Astrocyte (in vitro differentiated cells and primary cell): Measurements from ENCODE around the gene ABCC3. TPM values are rescaled to one million over a fixed set of nuclear protein-coding genes. Genes with fewer than 3 reads are reported as not detected.

Source experiments
- DNase-seq: peaks from one replicate; pipeline ENCODE4 v3.0.0-alpha.2; 2010; ENCODE audit warnings: low read depth
- FAIRE-seq: peaks from 2 replicates; lab custom pipeline; 2011; peaks lifted over from hg19 to GRCh38; lab: Jason Lieb, UNC
- H2AFZ ChIP-seq: 2 replicates; pipeline ENCODE4 v1.6.0; 2012; ENCODE audit warnings: low read depth, low read length, inconsistent platforms
- H3K27ac ChIP-seq: 2 replicates; pipeline ENCODE4 v1.5.1; 2011; ENCODE audit warnings: low read depth, low read length, inconsistent platforms
- H3K27me3 ChIP-seq: 2 replicates; pipeline ENCODE4 v1.6.0; 2011; ENCODE audit warnings: low read length, inconsistent platforms; ENCODE audit not compliant: insufficient read depth
- H3K36me3 ChIP-seq: 2 replicates; pipeline ENCODE4 v1.5.1; 2011; ENCODE audit warnings: low read length, inconsistent platforms; ENCODE audit not compliant: insufficient read depth
- H3K4me1 ChIP-seq: 2 replicates; pipeline ENCODE4 v1.5.1; 2011; ENCODE audit warnings: low read length, inconsistent platforms; ENCODE audit not compliant: insufficient read depth
- H3K4me2 ChIP-seq: 2 replicates; pipeline ENCODE4 v1.6.0; 2012; ENCODE audit warnings: low read length, inconsistent platforms
- H3K4me3 ChIP-seq: 2 replicates; pipeline ENCODE4 v1.5.1; 2011; ENCODE audit warnings: low read depth, mild to moderate bottlenecking, low read length, inconsistent platforms; ENCODE audit not compliant: insufficient read depth
- H3K79me2 ChIP-seq: 2 replicates; pipeline ENCODE4 v1.6.0; 2012; ENCODE audit warnings: mild to moderate bottlenecking, low read length, inconsistent platforms; ENCODE audit not compliant: insufficient read depth
- H3K9ac ChIP-seq: 2 replicates; pipeline ENCODE4 v1.6.0; 2012; ENCODE audit warnings: mild to moderate bottlenecking, low read length, inconsistent platforms
- H3K9me3 ChIP-seq: 2 replicates; pipeline ENCODE4 v1.5.1; 2012; ENCODE audit warnings: low read depth, mild to moderate bottlenecking, low read length, inconsistent platforms; ENCODE audit not compliant: insufficient read depth
- H4K20me1 ChIP-seq: 2 replicates; pipeline ENCODE4 v1.6.0; 2012; ENCODE audit warnings: low read length, inconsistent platforms; ENCODE audit not compliant: insufficient read depth
- H3K27ac Mint-ChIP-seq: one replicate; pipeline ENCODE4 v1.8.0; 2021; ENCODE audit warnings: mild to moderate bottlenecking, mixed read lengths; ENCODE audit not compliant: unreplicated experiment
- H3K27me3 Mint-ChIP-seq: one replicate; pipeline ENCODE4 v1.8.0; 2021; ENCODE audit warnings: low read depth, mixed read lengths; ENCODE audit not compliant: unreplicated experiment
- H3K36me3 Mint-ChIP-seq: one replicate; pipeline ENCODE4 v1.8.0; 2021; ENCODE audit warnings: low read depth, mixed read lengths; ENCODE audit not compliant: unreplicated experiment
- H3K4me1 Mint-ChIP-seq: one replicate; pipeline ENCODE4 v1.8.0; 2021; ENCODE audit warnings: low read depth, mixed read lengths; ENCODE audit not compliant: unreplicated experiment
- H3K4me3 Mint-ChIP-seq: one replicate; pipeline ENCODE4 v1.8.0; 2021; ENCODE audit warnings: mild to moderate bottlenecking, moderate library complexity, mixed read lengths; ENCODE audit not compliant: unreplicated experiment
- H3K9me3 Mint-ChIP-seq: one replicate; pipeline ENCODE4 v1.8.0; 2021; ENCODE audit warnings: mild to moderate bottlenecking, mixed read lengths; ENCODE audit not compliant: unreplicated experiment
- EZH2 ChIP-seq: IDR thresholded peaks from 2 replicates; pipeline ENCODE4 v1.6.1; 2012; ENCODE audit warnings: mild to moderate bottlenecking, low read length, inconsistent platforms; ENCODE audit not compliant: insufficient read depth
- total RNA-seq: library from RNA; stranded (reverse); gene quantifications from 2 replicates; pipeline ENCODE4 v1.2.1, GENCODE V29; 2021
- TF ChIP-seq, protein P1 (sequence below): IDR thresholded peaks from 2 replicates; pipeline ENCODE4 v1.5.1; 2011; ENCODE audit warnings: low read depth, mild to moderate bottlenecking, inconsistent platforms, low read length, moderate library complexity; ENCODE audit not compliant: insufficient read depth

Gene ABCC3
- total RNA-seq, 1 donor from 2014 or later = 0.41 TPM

DNA sequence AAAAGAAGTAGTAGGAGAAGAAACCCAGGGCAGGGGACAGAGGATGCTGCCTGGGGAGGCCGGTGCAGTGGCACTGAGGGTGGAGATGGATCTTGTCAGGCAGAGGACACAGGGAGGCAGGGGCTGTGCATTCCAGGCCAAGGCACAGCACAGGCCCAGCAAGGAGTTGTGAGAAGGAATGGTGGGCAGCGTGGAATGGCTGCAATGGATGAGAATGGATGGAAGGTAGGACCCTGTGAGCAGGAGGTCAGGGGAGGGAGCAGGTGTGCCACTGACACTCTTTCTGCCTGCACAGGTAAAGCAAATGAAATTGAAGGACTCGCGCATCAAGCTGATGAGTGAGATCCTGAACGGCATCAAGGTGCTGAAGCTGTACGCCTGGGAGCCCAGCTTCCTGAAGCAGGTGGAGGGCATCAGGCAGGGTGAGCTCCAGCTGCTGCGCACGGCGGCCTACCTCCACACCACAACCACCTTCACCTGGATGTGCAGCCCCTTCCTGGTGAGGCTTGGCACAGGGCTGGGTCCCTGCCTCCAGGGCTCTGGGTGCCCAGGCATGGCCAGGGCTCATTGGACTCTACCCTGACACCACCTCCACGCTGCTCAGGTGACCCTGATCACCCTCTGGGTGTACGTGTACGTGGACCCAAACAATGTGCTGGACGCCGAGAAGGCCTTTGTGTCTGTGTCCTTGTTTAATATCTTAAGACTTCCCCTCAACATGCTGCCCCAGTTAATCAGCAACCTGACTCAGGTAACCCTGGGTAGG, 32.8 kb downstream of the ABCC3 start:
- Histone ChIP-seq H3K79me2 (no peaks in the 10 kb centered on the region), H3K27me3 (no peaks in the 10 kb centered on the region), H2AFZ (no peak overlapping the region), H3K9ac (no peak overlapping the region), H3K4me3 (no peak overlapping the region), H3K4me1 (peaks cover 15% of the 10 kb centered on the region), H3K4me2 (peak overlapping the region; percentile 71), H3K27ac (no peak overlapping the region), H3K36me3 (no peaks in the 10 kb centered on the region), H3K9me3 (no peaks in the 10 kb centered on the region), H4K20me1 (no peaks in the 10 kb centered on the region)
- Mint-ChIP-seq H3K36me3 (peaks cover 5% of the 10 kb centered on the region), H3K4me3 (peak overlapping the region; percentile 50), H3K4me1 (peaks cover 16% of the 10 kb centered on the region), H3K9me3 (peaks cover 3% of the 10 kb centered on the region), H3K27ac (no peak overlapping the region), H3K27me3 (peaks cover 7% of the 10 kb centered on the region)
- TF ChIP-seq, protein P1, sequence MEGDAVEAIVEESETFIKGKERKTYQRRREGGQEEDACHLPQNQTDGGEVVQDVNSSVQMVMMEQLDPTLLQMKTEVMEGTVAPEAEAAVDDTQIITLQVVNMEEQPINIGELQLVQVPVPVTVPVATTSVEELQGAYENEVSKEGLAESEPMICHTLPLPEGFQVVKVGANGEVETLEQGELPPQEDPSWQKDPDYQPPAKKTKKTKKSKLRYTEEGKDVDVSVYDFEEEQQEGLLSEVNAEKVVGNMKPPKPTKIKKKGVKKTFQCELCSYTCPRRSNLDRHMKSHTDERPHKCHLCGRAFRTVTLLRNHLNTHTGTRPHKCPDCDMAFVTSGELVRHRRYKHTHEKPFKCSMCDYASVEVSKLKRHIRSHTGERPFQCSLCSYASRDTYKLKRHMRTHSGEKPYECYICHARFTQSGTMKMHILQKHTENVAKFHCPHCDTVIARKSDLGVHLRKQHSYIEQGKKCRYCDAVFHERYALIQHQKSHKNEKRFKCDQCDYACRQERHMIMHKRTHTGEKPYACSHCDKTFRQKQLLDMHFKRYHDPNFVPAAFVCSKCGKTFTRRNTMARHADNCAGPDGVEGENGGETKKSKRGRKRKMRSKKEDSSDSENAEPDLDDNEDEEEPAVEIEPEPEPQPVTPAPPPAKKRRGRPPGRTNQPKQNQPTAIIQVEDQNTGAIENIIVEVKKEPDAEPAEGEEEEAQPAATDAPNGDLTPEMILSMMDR = no peak
- FAIRE-seq (no peak), DNase-seq (no peak)

- peaks cover 15% of the 10 kb centered on the region for H3K4me1 ChIP-seq
- H3K79me2 ChIP-seq = no peaks in the 10 kb centered on the region
- H3K4me3 Mint-ChIP-seq = peak overlapping the region; percentile 50
- peak overlapping the region; percentile 36 for H3K9ac ChIP-seq
- peak overlapping the region; percentile 87 for H3K27ac Mint-ChIP-seq
- no peaks in the 10 kb centered on the region for H3K9me3 ChIP-seq
- H3K4me2 ChIP-seq = peak overlapping the region; percentile 71
- H3K36me3 Mint-ChIP-seq = peaks cover under 1% of the 10 kb centered on the region
- peak; percentile 36 for DNase-seq
- peak overlapping the region; percentile 8 for H3K27ac ChIP-seq
- H2AFZ ChIP-seq = peak overlapping the region; percentile 80
- peaks cover 3% of the 10 kb centered on the region for H3K9me3 Mint-ChIP-seq
- no peaks in the 10 kb centered on the region for H3K27me3 ChIP-seq
- no peaks in the 10 kb centered on the region for H3K36me3 ChIP-seq
- TF ChIP-seq EZH2 = no peak
- TF ChIP-seq, protein P1 = no peak
- H3K4me3 ChIP-seq = no peak overlapping the region
- FAIRE-seq = no peak
- peaks cover 13% of the 10 kb centered on the region for H3K4me1 Mint-ChIP-seq
- H3K27me3 Mint-ChIP-seq = peaks cover 4% of the 10 kb centered on the region
- no peaks in the 10 kb centered on the region for H4K20me1 ChIP-seq
These were observed 33.5 kb downstream of the ABCC3 start for GRCh38 chr17:50668025-50668837.
